SU-DHL-6 (cell line): ENCODE results near the gene THAP5.
A peak's percentile ranks its signal among the peaks of the same experiment; 100 is the strongest.

Experiments used
- H2AFZ ChIP-seq: fragments of 200-600 bp; sonication (generic); 2 replicates; pipeline ENCODE4 v1.6.1; 2014; ENCODE audit warnings: low read depth, mild to moderate bottlenecking, moderate library complexity, mixed read lengths, antibody characterized with exemption, low read length; ENCODE audit not compliant: severe bottlenecking
- H3F3A ChIP-seq: fragments of 200-600 bp; shearing (Covaris generic); 2 replicates; pipeline ENCODE4 v1.6.0; 2016; ENCODE audit warnings: antibody characterized with exemption, mild to moderate bottlenecking; ENCODE audit not compliant: insufficient read depth
- H3K27ac ChIP-seq: fragments of 200-600 bp; sonication (generic); 2 replicates; pipeline ENCODE4 v1.5.1; 2016; ENCODE audit warnings: low read depth, mild to moderate bottlenecking, low read length, moderate library complexity, mixed read lengths
- H3K27me3 ChIP-seq: fragments of 200-600 bp; sonication (generic), shearing (Covaris generic); 2 replicates; pipeline ENCODE4 v1.6.0; 2014; ENCODE audit warnings: mild to moderate bottlenecking, low read length
- H3K36me3 ChIP-seq: fragments of 200-600 bp; sonication (generic); 2 replicates; pipeline ENCODE4 v1.6.1; 2014; ENCODE audit warnings: mild to moderate bottlenecking, low read length, mixed read lengths
- H3K4me2 ChIP-seq: fragments of 300-600, 200-600 bp; shearing (Covaris generic), sonication (generic); 2 replicates; pipeline ENCODE4 v1.6.0; 2014; ENCODE audit warnings: low read length, low read depth, mild to moderate bottlenecking; ENCODE audit not compliant: poor library complexity, severe bottlenecking
- H3K4me3 ChIP-seq: fragments of 200-600 bp; sonication (generic); 2 replicates; pipeline ENCODE4 v1.5.1; 2014; ENCODE audit warnings: antibody characterized with exemption, low read length, mild to moderate bottlenecking, mixed read lengths; ENCODE audit not compliant: insufficient read depth, poor library complexity, severe bottlenecking
- H3K79me2 ChIP-seq: fragments of 200-600 bp; sonication (generic); 2 replicates; pipeline ENCODE4 v1.6.1; 2014; ENCODE audit warnings: mild to moderate bottlenecking, low read length, moderate library complexity; ENCODE audit not compliant: insufficient read depth
- H3K9ac ChIP-seq: fragments of 200-600 bp; sonication (generic); 2 replicates; pipeline ENCODE4 v1.7.0; 2014; ENCODE audit warnings: mild to moderate bottlenecking, low read length
- H3K9me2 ChIP-seq: fragments of 200-600 bp; sonication (generic); replicated peaks from 2 replicates; pipeline ENCODE4 v1.6.1; 2014; ENCODE audit warnings: low read length; ENCODE audit not compliant: insufficient read depth
- H3K9me3 ChIP-seq: fragments of 200-600 bp; sonication (generic); 2 replicates; pipeline ENCODE4 v1.6.1; 2014; ENCODE audit warnings: low read length, mixed read lengths; ENCODE audit not compliant: insufficient read depth
- H4K20me1 ChIP-seq: fragments of 200-600 bp; sonication (generic); 2 replicates; pipeline ENCODE4 v1.6.1; 2014; ENCODE audit warnings: low read depth, mild to moderate bottlenecking, antibody characterized with exemption, low read length, moderate library complexity, mixed read lengths
- EZH2phosphoT487 ChIP-seq: fragments of 200-600 bp; sonication (generic), shearing (Covaris generic); conservative IDR thresholded peaks from 2 replicates; pipeline ENCODE4 v1.6.1; 2018; ENCODE audit warnings: mild to moderate bottlenecking, antibody characterized with exemption, low read length, moderate library complexity, mixed read lengths
- TF ChIP-seq, protein P1 (sequence below): fragments of 200-600 bp; sonication (generic); IDR thresholded peaks from one replicate; pipeline ENCODE4 v1.5.1; 2017; ENCODE audit warnings: antibody characterized with exemption, mild to moderate bottlenecking, low read length, moderate library complexity; ENCODE audit not compliant: insufficient read depth, poor library complexity, severe bottlenecking

Gene THAP5

DNA sequence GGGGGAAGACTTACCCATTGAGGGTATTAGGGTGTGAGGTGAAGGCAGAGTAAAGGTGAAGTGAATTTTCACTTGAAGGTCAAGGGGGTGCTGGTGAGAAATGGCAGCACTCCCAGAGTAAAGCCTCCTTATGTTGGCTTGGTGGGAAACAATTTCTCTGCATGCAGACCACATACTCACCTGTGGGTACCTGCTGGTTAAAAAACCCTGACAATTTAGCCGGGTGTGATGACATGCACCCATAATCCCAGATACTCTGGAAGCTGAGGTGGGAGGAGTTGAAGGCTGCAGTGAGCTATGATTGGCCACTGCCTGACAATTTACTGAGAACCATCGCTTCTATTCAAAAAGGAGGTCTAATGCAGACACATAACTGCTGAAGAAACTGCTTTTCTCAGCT, 5.7 kb upstream of the THAP5 start:
- H3K4me2 ChIP-seq = no peak overlapping the region
- no peaks in the 10 kb centered on the region for H3K9me2 ChIP-seq
- no peak overlapping the region for H3K9ac ChIP-seq
- H3K36me3 ChIP-seq = peaks cover 28% of the 10 kb centered on the region; the same call in 1 of the 2 replicates
- H2AFZ ChIP-seq = no peak overlapping the region
- no peaks in the 10 kb centered on the region for H4K20me1 ChIP-seq
- no peak overlapping the region for H3K27ac ChIP-seq
- TF ChIP-seq EZH2phosphoT487 = no peak
- TF ChIP-seq, protein P1, sequence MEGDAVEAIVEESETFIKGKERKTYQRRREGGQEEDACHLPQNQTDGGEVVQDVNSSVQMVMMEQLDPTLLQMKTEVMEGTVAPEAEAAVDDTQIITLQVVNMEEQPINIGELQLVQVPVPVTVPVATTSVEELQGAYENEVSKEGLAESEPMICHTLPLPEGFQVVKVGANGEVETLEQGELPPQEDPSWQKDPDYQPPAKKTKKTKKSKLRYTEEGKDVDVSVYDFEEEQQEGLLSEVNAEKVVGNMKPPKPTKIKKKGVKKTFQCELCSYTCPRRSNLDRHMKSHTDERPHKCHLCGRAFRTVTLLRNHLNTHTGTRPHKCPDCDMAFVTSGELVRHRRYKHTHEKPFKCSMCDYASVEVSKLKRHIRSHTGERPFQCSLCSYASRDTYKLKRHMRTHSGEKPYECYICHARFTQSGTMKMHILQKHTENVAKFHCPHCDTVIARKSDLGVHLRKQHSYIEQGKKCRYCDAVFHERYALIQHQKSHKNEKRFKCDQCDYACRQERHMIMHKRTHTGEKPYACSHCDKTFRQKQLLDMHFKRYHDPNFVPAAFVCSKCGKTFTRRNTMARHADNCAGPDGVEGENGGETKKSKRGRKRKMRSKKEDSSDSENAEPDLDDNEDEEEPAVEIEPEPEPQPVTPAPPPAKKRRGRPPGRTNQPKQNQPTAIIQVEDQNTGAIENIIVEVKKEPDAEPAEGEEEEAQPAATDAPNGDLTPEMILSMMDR = no peak
- H3K4me3 ChIP-seq = no peak overlapping the region
- peaks cover 30% of the 10 kb centered on the region for H3K79me2 ChIP-seq
- peaks cover 18% of the 10 kb centered on the region; the same call in 1 of the 2 replicates for H3K9me3 ChIP-seq
- no peaks in the 10 kb centered on the region for H3K27me3 ChIP-seq
- H3F3A ChIP-seq = no peaks in the 10 kb centered on the region

- Histone ChIP-seq H3K79me2 (peaks cover 49% of the 10 kb centered on the region), H3K27ac (no peak overlapping the region), H3K9me2 (no peaks in the 10 kb centered on the region), H2AFZ (no peak overlapping the region), H4K20me1 (no peaks in the 10 kb centered on the region), H3K36me3 (peaks cover 28% of the 10 kb centered on the region; the same call in 1 of the 2 replicates), H3F3A (0 out of 2 replicates have a peak, but pooled peaks cover 3% of the 10 kb centered on the region), H3K9ac (no peak overlapping the region), H3K4me3 (no peak overlapping the region), H3K4me2 (peak overlapping the region; percentile 92), H3K27me3 (no peaks in the 10 kb centered on the region), H3K9me3 (no peaks in the 10 kb centered on the region)
- TF ChIP-seq, protein P1 = no peak
- TF ChIP-seq EZH2phosphoT487 = no peak
Measured at GRCh38 chr7:108572480-108572879, 3.0 kb upstream of the THAP5 start.

- Histone ChIP-seq H4K20me1 (no peaks in the 10 kb centered on the region), H2AFZ (peak overlapping the region; percentile 81), H3K27ac (peak overlapping the region; percentile 71), H3K9ac (peak overlapping the region; percentile 93), H3K4me2 (peak overlapping the region; percentile 92), H3K36me3 (peaks cover 34% of the 10 kb centered on the region; the same call in 1 of the 2 replicates), H3K27me3 (no peaks in the 10 kb centered on the region), H3F3A (0 out of 2 replicates have a peak, but pooled peaks cover 3% of the 10 kb centered on the region), H3K9me3 (no peaks in the 10 kb centered on the region), H3K79me2 (peaks cover 70% of the 10 kb centered on the region), H3K9me2 (no peaks in the 10 kb centered on the region), H3K4me3 (peak overlapping the region; percentile 79)
- TF ChIP-seq, protein P1 = no peak
- TF ChIP-seq EZH2phosphoT487 = no peak
Measured at GRCh38 chr7:108570146-108570755, 745 bp upstream of the THAP5 start.
